ENCODE results near the gene TMPRSS11D. TPM values are rescaled to one million over a fixed set of nuclear protein-coding genes. Genes with fewer than 3 reads are reported as not detected.

Gene TMPRSS11D
- polyA plus RNA-seq, 1 donor from 2014 or later: not detected

GRCh38 chr4:67907650-67908049 lies 23.8 kb upstream of the TMPRSS11D start:
- no peak overlapping the region for H2AFZ ChIP-seq (ENCODE audit: low read depth, low read length)
- H3K4me3 ChIP-seq (ENCODE audit: low read length): no peak overlapping the region
- TF ChIP-seq RAD21 (conservative IDR thresholded peaks at IDR 0.05): no peak
- TF ChIP-seq POLR2AphosphoS5 (IDR thresholded peaks at IDR 0.05): no peak
- TF ChIP-seq, protein P1, sequence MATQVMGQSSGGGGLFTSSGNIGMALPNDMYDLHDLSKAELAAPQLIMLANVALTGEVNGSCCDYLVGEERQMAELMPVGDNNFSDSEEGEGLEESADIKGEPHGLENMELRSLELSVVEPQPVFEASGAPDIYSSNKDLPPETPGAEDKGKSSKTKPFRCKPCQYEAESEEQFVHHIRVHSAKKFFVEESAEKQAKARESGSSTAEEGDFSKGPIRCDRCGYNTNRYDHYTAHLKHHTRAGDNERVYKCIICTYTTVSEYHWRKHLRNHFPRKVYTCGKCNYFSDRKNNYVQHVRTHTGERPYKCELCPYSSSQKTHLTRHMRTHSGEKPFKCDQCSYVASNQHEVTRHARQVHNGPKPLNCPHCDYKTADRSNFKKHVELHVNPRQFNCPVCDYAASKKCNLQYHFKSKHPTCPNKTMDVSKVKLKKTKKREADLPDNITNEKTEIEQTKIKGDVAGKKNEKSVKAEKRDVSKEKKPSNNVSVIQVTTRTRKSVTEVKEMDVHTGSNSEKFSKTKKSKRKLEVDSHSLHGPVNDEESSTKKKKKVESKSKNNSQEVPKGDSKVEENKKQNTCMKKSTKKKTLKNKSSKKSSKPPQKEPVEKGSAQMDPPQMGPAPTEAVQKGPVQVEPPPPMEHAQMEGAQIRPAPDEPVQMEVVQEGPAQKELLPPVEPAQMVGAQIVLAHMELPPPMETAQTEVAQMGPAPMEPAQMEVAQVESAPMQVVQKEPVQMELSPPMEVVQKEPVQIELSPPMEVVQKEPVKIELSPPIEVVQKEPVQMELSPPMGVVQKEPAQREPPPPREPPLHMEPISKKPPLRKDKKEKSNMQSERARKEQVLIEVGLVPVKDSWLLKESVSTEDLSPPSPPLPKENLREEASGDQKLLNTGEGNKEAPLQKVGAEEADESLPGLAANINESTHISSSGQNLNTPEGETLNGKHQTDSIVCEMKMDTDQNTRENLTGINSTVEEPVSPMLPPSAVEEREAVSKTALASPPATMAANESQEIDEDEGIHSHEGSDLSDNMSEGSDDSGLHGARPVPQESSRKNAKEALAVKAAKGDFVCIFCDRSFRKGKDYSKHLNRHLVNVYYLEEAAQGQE (IDR thresholded peaks at IDR 0.05; ENCODE audit: borderline replicate concordance): no peak
- TF ChIP-seq, protein P2, sequence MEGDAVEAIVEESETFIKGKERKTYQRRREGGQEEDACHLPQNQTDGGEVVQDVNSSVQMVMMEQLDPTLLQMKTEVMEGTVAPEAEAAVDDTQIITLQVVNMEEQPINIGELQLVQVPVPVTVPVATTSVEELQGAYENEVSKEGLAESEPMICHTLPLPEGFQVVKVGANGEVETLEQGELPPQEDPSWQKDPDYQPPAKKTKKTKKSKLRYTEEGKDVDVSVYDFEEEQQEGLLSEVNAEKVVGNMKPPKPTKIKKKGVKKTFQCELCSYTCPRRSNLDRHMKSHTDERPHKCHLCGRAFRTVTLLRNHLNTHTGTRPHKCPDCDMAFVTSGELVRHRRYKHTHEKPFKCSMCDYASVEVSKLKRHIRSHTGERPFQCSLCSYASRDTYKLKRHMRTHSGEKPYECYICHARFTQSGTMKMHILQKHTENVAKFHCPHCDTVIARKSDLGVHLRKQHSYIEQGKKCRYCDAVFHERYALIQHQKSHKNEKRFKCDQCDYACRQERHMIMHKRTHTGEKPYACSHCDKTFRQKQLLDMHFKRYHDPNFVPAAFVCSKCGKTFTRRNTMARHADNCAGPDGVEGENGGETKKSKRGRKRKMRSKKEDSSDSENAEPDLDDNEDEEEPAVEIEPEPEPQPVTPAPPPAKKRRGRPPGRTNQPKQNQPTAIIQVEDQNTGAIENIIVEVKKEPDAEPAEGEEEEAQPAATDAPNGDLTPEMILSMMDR (IDR thresholded peaks at IDR 0.05; ENCODE audit: poor library complexity, severe bottlenecking): no peak
- no peak for TF ChIP-seq EP300 (conservative IDR thresholded peaks at IDR 0.05; ENCODE audit: poor library complexity, severe bottlenecking)
- TF ChIP-seq EZH2 (IDR thresholded peaks at IDR 0.05; ENCODE audit: borderline replicate concordance, insufficient read depth, low read length, poor library complexity, severe bottlenecking): no peak
- TF ChIP-seq SMC3 (conservative IDR thresholded peaks at IDR 0.05; ENCODE audit: poor library complexity): no peak
- no peak for TF ChIP-seq MXI1 (conservative IDR thresholded peaks at IDR 0.05; ENCODE audit: poor library complexity, severe bottlenecking)
- no peak for TF ChIP-seq TAF1 (IDR thresholded peaks at IDR 0.05; ENCODE audit: low read depth)
- H3K79me2 ChIP-seq (replicated peaks; ENCODE audit: insufficient read depth, low read length): no peaks in the 10 kb centered on the region
- no peaks in the 10 kb centered on the region for H3F3A ChIP-seq (ENCODE audit: insufficient read depth, low read length, poor library complexity, severe bottlenecking)
- H3K9me3 ChIP-seq (ENCODE audit: low read length): no peaks in the 10 kb centered on the region
- H3K4me2 ChIP-seq (ENCODE audit: low read length): no peak overlapping the region
- H3K27ac ChIP-seq (ENCODE audit: low read length): no peak overlapping the region
- H4K20me1 ChIP-seq (ENCODE audit: insufficient read depth): no peaks in the 10 kb centered on the region
- no peaks in the 10 kb centered on the region for H3K9me2 ChIP-seq (ENCODE audit: insufficient read depth, low read length)
- H3K9ac ChIP-seq (ENCODE audit: low read length): no peak overlapping the region
- H3K36me3 ChIP-seq (ENCODE audit: insufficient read depth, low read length): no peaks in the 10 kb centered on the region
- H3K27me3 ChIP-seq (ENCODE audit: insufficient read depth, low read depth, low read length): no peaks in the 10 kb centered on the region

DNA sequence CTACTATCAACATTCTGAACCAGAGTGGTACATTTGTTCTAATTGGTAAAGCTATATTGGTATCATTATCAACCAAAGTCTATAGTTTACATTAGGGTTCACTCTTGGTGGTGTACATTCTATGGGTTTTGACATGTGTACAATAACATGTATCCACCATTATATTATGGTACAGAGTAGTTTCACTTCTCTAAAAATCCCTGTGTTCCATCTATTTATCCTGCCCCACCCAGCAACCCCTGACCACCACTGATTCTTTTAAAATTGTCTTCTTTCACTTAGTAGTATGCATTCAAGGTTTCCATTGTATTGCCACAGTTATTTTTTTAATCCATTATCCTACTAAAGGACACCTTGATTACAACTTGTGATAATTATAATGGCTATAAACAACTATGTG lies 15.3 kb upstream of the TMPRSS11D start:
- H2AFZ ChIP-seq (ENCODE audit: low read depth, low read length): no peak overlapping the region
- no peaks in the 10 kb centered on the region for H3K36me3 ChIP-seq (ENCODE audit: insufficient read depth, low read length)
- H4K20me1 ChIP-seq (ENCODE audit: insufficient read depth): no peaks in the 10 kb centered on the region
- H3K4me3 ChIP-seq (ENCODE audit: low read length): no peak overlapping the region
- H3K9ac ChIP-seq (ENCODE audit: low read length): no peak overlapping the region
- no peak overlapping the region for H3K4me2 ChIP-seq (ENCODE audit: low read length)
- H3F3A ChIP-seq (ENCODE audit: insufficient read depth, low read length, poor library complexity, severe bottlenecking): no peaks in the 10 kb centered on the region
- no peaks in the 10 kb centered on the region for H3K9me2 ChIP-seq (ENCODE audit: insufficient read depth, low read length)
- TF ChIP-seq, protein P1 (IDR thresholded peaks at IDR 0.05; ENCODE audit: borderline replicate concordance): no peak
- TF ChIP-seq EZH2 (IDR thresholded peaks at IDR 0.05; ENCODE audit: borderline replicate concordance, insufficient read depth, low read length, poor library complexity, severe bottlenecking): no peak
- no peak for TF ChIP-seq TAF1 (IDR thresholded peaks at IDR 0.05; ENCODE audit: low read depth)
- TF ChIP-seq EP300 (conservative IDR thresholded peaks at IDR 0.05; ENCODE audit: poor library complexity, severe bottlenecking): no peak
- TF ChIP-seq, protein P2 (IDR thresholded peaks at IDR 0.05; ENCODE audit: poor library complexity, severe bottlenecking): no peak
- no peak for TF ChIP-seq POLR2AphosphoS5 (IDR thresholded peaks at IDR 0.05)
- no peak for TF ChIP-seq RAD21 (conservative IDR thresholded peaks at IDR 0.05)
- no peak for TF ChIP-seq SMC3 (conservative IDR thresholded peaks at IDR 0.05; ENCODE audit: poor library complexity)
- TF ChIP-seq MXI1 (conservative IDR thresholded peaks at IDR 0.05; ENCODE audit: poor library complexity, severe bottlenecking): no peak
- no peaks in the 10 kb centered on the region for H3K27me3 ChIP-seq (ENCODE audit: insufficient read depth, low read depth, low read length)
- no peaks in the 10 kb centered on the region for H3K9me3 ChIP-seq (ENCODE audit: low read length)
- no peak overlapping the region for H3K27ac ChIP-seq (ENCODE audit: low read length)
- H3K79me2 ChIP-seq (replicated peaks; ENCODE audit: insufficient read depth, low read length): no peaks in the 10 kb centered on the region
